ENCODE data around the gene CTF1.

DNA sequence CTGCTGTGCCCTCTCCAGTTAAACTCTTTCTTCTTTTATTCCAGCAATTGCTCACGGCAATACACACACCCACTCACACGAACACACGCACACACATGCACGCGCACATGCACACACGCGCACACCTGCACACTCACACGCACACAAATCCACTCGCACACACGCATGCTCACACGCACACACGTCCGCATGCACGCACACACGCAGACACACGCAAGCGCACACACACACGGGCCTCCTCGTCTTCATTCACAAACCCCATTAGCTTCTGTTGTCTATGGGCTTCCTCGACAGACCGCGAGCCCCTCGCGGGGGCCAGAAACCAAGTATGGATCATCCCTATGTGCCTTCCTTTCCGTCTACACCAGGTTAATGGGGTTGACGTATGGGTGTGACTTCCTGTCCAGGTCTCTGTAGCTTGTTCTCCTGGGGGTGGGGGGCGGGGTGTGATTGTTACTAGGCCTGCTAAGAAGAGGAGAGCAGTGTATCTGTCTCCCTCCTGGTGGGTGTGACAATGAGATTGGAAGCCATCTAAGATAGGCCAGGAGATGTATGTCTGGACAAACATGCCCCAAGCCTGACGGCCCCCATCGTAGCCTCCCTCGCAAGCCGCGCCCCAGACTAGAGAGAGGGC, 670 bp upstream of the CTF1 start:
- TF ChIP-seq, protein P1, sequence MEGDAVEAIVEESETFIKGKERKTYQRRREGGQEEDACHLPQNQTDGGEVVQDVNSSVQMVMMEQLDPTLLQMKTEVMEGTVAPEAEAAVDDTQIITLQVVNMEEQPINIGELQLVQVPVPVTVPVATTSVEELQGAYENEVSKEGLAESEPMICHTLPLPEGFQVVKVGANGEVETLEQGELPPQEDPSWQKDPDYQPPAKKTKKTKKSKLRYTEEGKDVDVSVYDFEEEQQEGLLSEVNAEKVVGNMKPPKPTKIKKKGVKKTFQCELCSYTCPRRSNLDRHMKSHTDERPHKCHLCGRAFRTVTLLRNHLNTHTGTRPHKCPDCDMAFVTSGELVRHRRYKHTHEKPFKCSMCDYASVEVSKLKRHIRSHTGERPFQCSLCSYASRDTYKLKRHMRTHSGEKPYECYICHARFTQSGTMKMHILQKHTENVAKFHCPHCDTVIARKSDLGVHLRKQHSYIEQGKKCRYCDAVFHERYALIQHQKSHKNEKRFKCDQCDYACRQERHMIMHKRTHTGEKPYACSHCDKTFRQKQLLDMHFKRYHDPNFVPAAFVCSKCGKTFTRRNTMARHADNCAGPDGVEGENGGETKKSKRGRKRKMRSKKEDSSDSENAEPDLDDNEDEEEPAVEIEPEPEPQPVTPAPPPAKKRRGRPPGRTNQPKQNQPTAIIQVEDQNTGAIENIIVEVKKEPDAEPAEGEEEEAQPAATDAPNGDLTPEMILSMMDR (IDR thresholded peaks at IDR 0.05; ENCODE audit: insufficient read depth, low read depth, low read length) = no peak
- no peak for TF ChIP-seq EZH2 (IDR thresholded peaks at IDR 0.05; ENCODE audit: insufficient read depth, low read length)
